NCI-H345 (cell line): ENCODE measurements around the gene KAT5.
"Not testable (repeated sequence)": the region's sequence is repeated elsewhere in the genome, so short reads cannot be mapped to it uniquely, and the experiment has no call there.

Experiments
- DNase-seq: peaks from one replicate; lab custom pipeline; 2025; lab: John Stamatoyannopoulos, UW

The KAT5 gene

GRCh38 chr11:65709661-65710060 lies 2.4 kb upstream of the KAT5 start:
- no peak for DNase-seq

GRCh38 chr11:65710421-65710820 lies 1.6 kb upstream of the KAT5 start:
- no peak for DNase-seq

GRCh38 chr11:65712633-65713076 lies 603 bp downstream of the KAT5 start:
- DNase-seq, result no peak

- no peak for DNase-seq
Observed at GRCh38 chr11:65713212-65713969, 1.3 kb downstream of the KAT5 start.

GRCh38 chr11:65714433-65714832 lies 2.4 kb downstream of the KAT5 start:
- DNase-seq, result no peak

GRCh38 chr11:65716302-65716701 lies 4.2 kb downstream of the KAT5 start:
- no peak for DNase-seq

GRCh38 chr11:65716774-65717405 lies 4.8 kb downstream of the KAT5 start:
- DNase-seq, result no peak

- DNase-seq, result no peak
Observed at GRCh38 chr11:65717906-65718305, 5.9 kb downstream of the KAT5 start.

- no peak for DNase-seq
Observed at GRCh38 chr11:65718531-65718930, 6.5 kb downstream of the KAT5 start.

- DNase-seq, result no peak
Observed at GRCh38 chr11:65718964-65719492, 7.0 kb downstream of the KAT5 start.

- no peak for DNase-seq
Observed at GRCh38 chr11:65719871-65720210, 7.8 kb downstream of the KAT5 start.

- peak; percentile 90 for DNase-seq
Observed at GRCh38 chr11:65720211-65720934, 8.3 kb downstream of the KAT5 start, which contains the start of gene RNASEH2C. Gene RNASEH2C, minus strand, starts transcription at chr11:65720798. Its CDS starts 40 bp downstream, at chr11:65720758.

- DNase-seq, result no peak
Observed at GRCh38 chr11:65722261-65722660, 10.2 kb downstream of the KAT5 start.

- no peak for DNase-seq
Observed at GRCh38 chr11:65726660-65727059, 14.6 kb downstream of the KAT5 start.

GRCh38 chr11:65727865-65728264 lies 15.8 kb downstream of the KAT5 start:
- no peak for DNase-seq

GRCh38 chr11:65730461-65730860 lies 18.4 kb downstream of the KAT5 start:
- no peak for DNase-seq

GRCh38 chr11:65735111-65735510 lies 23.1 kb downstream of the KAT5 start:
- not testable (repeated sequence) for DNase-seq

- DNase-seq, result no peak
Observed at GRCh38 chr11:65736810-65737209, 24.8 kb downstream of the KAT5 start.

GRCh38 chr11:65739022-65739421 lies 27.0 kb downstream of the KAT5 start:
- no peak for DNase-seq

- DNase-seq, result no peak
Observed at GRCh38 chr11:65741185-65741584, 29.1 kb downstream of the KAT5 start.

GRCh38 chr11:65742353-65742752 lies 30.3 kb downstream of the KAT5 start:
- no peak for DNase-seq

GRCh38 chr11:65743681-65744025 lies 31.6 kb downstream of the KAT5 start:
- DNase-seq, result no peak
